Mesenchymal stem cell (in vitro differentiated cells and primary cell): ENCODE data around the gene FRRS1L.

ENCODE experiments used
- DNase-seq: peaks from one replicate; pipeline ENCODE4 v3.0.0-alpha.2; 2013
- H2AFZ ChIP-seq: one replicate; pipeline ENCODE4 v1.6.1; 2013; ENCODE audit warnings: low read depth, mild to moderate bottlenecking, control low read depth, inconsistent platforms, low read length, moderate library complexity
- H2AK5ac ChIP-seq: 2 replicates; pipeline ENCODE4 v1.6.1; 2013; ENCODE audit warnings: low read length, moderate library complexity, mild to moderate bottlenecking, inconsistent platforms; ENCODE audit not compliant: severe bottlenecking
- H2BK120ac ChIP-seq: one replicate; pipeline ENCODE4 v1.6.1; 2013; ENCODE audit warnings: low read depth, mild to moderate bottlenecking, inconsistent platforms, low read length, moderate library complexity
- H2BK12ac ChIP-seq, 2 experiments: one replicate each; pipeline ENCODE4 v1.6.1; 2013; ENCODE audit warnings: inconsistent platforms in 2 of 2, low read length in 2 of 2, mild to moderate bottlenecking in 2 of 2, moderate library complexity in 2 of 2, control low read depth in 1 of 2
- H2BK15ac ChIP-seq: one replicate; pipeline ENCODE4 v1.6.1; 2013; ENCODE audit warnings: mild to moderate bottlenecking, low read depth, inconsistent platforms; ENCODE audit not compliant: poor library complexity, severe bottlenecking
- H2BK5ac ChIP-seq: 2 replicates; pipeline ENCODE4 v1.6.1; 2013; ENCODE audit warnings: low read depth, mild to moderate bottlenecking, low read length, control low read depth, inconsistent platforms; ENCODE audit not compliant: poor library complexity, severe bottlenecking
- H3K14ac ChIP-seq, 2 experiments: one replicate each; pipeline ENCODE4 v1.6.1; 2013; ENCODE audit warnings: inconsistent platforms in 2 of 2, low read length in 2 of 2, control low read depth in 1 of 2, mild to moderate bottlenecking in 1 of 2, moderate library complexity in 1 of 2
- H3K18ac ChIP-seq, 2 experiments: one replicate each; pipeline ENCODE4 v1.6.1; 2013; ENCODE audit warnings: inconsistent platforms in 2 of 2, low read length in 2 of 2, control low read depth in 1 of 2, low read depth in 1 of 2, mild to moderate bottlenecking in 1 of 2
- H3K23ac ChIP-seq, 2 experiments: one replicate each; pipeline ENCODE4 v1.6.1; 2013; ENCODE audit warnings: inconsistent platforms in 2 of 2, low read length in 2 of 2, mild to moderate bottlenecking in 2 of 2, moderate library complexity in 2 of 2, control low read depth in 1 of 2
- H3K27ac ChIP-seq: 2 replicates; pipeline ENCODE4 v1.5.1; 2013; ENCODE audit warnings: mild to moderate bottlenecking, moderate library complexity, low read length, control low read depth, inconsistent platforms; ENCODE audit not compliant: poor library complexity, severe bottlenecking
- H3K27me3 ChIP-seq, 2 experiments: 2 replicates each; pipeline versions ENCODE4 v1.6.1 to v1.7.0; 2013; ENCODE audit warnings: low read length in 2 of 2, mild to moderate bottlenecking in 2 of 2, moderate library complexity in 2 of 2, control low read depth in 1 of 2, inconsistent platforms in 1 of 2; ENCODE audit not compliant: control insufficient read depth in 1 of 2, insufficient read depth in 1 of 2
- H3K36me3 ChIP-seq, 2 experiments: 2 replicates each; pipeline versions ENCODE4 v1.6.1 to v1.7.0; 2013; ENCODE audit warnings: low read length in 2 of 2, control low read depth in 1 of 2, inconsistent platforms in 1 of 2, low read depth in 1 of 2, mild to moderate bottlenecking in 1 of 2; ENCODE audit not compliant: insufficient read depth in 2 of 2, control insufficient read depth in 1 of 2
- H3K4ac ChIP-seq, 2 experiments: one replicate each; pipeline ENCODE4 v1.6.1; 2013; ENCODE audit warnings: inconsistent platforms in 2 of 2, low read length in 2 of 2, mild to moderate bottlenecking in 2 of 2, moderate library complexity in 2 of 2, control low read depth in 1 of 2, low read depth in 1 of 2
- H3K4me1 ChIP-seq: 2 replicates; pipeline ENCODE4 v1.6.1; 2013; ENCODE audit warnings: low read depth, low read length, control low read depth; ENCODE audit not compliant: control insufficient read depth, insufficient read depth
- H3K4me2 ChIP-seq: 2 replicates; pipeline ENCODE4 v1.6.1; 2013; ENCODE audit warnings: low read length, mild to moderate bottlenecking, inconsistent platforms; ENCODE audit not compliant: poor library complexity, severe bottlenecking
- H3K4me3 ChIP-seq, 2 experiments: 2 replicates each; pipeline versions ENCODE4 v1.5.1 to v1.7.0; 2013; ENCODE audit warnings: low read length in 2 of 2, mild to moderate bottlenecking in 2 of 2, control low read depth in 1 of 2, low read depth in 1 of 2; ENCODE audit not compliant: insufficient read depth in 1 of 2
- H3K79me1 ChIP-seq: replicated peaks from 2 replicates; pipeline ENCODE4 v1.6.1; 2013; ENCODE audit warnings: mild to moderate bottlenecking, control low read depth, low read length, inconsistent platforms; ENCODE audit not compliant: poor library complexity, severe bottlenecking
- H3K9ac ChIP-seq: 2 replicates; pipeline ENCODE4 v1.7.0; 2013; ENCODE audit warnings: mild to moderate bottlenecking, low read length, moderate library complexity
- H3K9me3 ChIP-seq: 2 replicates; pipeline ENCODE4 v1.7.0; 2013; ENCODE audit warnings: mild to moderate bottlenecking, low read length; ENCODE audit not compliant: control insufficient read depth
- H4K8ac ChIP-seq: one replicate; pipeline ENCODE4 v1.6.1; 2013; ENCODE audit warnings: inconsistent platforms, mild to moderate bottlenecking, low read length, moderate library complexity
- H4K91ac ChIP-seq: one replicate; pipeline ENCODE4 v1.6.1; 2013; ENCODE audit warnings: mild to moderate bottlenecking, low read length, inconsistent platforms
- whole genome bisulfite sequencing: methylation state at CpG from one replicate; pipeline ENCODE4 v1.1.7; 2013; ENCODE audit warnings: mixed read lengths; 5-methylcytosine and 5-hydroxymethylcytosine counted together

The FRRS1L gene

DNA sequence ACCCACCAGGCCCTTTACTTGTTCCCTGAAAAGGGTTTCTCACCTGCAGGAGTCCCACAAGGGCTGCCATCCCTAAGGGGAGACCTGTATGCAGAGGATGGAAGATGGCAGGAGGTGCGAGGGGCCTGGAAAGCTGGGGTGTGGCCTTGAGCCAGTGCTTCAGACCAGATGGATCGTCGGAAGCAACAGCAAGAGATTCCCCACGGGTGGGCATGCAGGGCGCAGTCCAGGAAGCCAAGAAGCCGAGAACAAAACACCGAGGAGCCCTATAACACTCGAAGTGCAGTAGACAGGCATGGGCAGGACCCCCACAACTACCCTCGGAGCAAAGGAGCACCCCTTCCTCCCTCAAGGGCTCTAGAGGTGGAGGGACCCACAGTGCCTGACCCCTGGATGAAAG is 24.7 kb upstream of the FRRS1L start:
- Histone ChIP-seq H4K8ac (no peak overlapping the region), H3K23ac (no peak overlapping the region), H3K36me3 (no peaks in the 10 kb centered on the region), H3K79me1 (no peaks in the 10 kb centered on the region), H2BK120ac (no peak overlapping the region), H3K9me3 (no peaks in the 10 kb centered on the region), H2BK12ac (no peak overlapping the region), H2BK15ac (no peak overlapping the region), H2AFZ (no peak overlapping the region), H3K27ac (no peak overlapping the region), H3K4me2 (no peak overlapping the region), H4K91ac (no peak overlapping the region), H3K4ac (no peak overlapping the region), H3K4me1 (no peaks in the 10 kb centered on the region), H3K18ac (no peak overlapping the region), H3K14ac (no peak overlapping the region), H2AK5ac (no peak overlapping the region), H2BK5ac (no peak overlapping the region), H3K9ac (no peak overlapping the region), H3K27me3 (peaks cover 5 to 38% of the 10 kb centered on the region in 2 experiments), H3K4me3 (no peak overlapping the region)
- DNase-seq: no peak
- WGBS: 88% methylated on average over 9 of the region's 9 CpGs

- Histone ChIP-seq H3K36me3 (no peaks in the 10 kb centered on the region), H3K79me1 (no peaks in the 10 kb centered on the region), H3K4ac (no peak overlapping the region), H3K9ac (no peak overlapping the region), H3K18ac (no peak overlapping the region), H3K27me3 (peaks cover 9 to 49% of the 10 kb centered on the region in 2 experiments), H2BK120ac (no peak overlapping the region), H3K4me3 (no peak overlapping the region), H4K8ac (no peak overlapping the region), H3K14ac (no peak overlapping the region), H2BK12ac (no peak overlapping the region), H3K27ac (no peak overlapping the region), H3K9me3 (no peaks in the 10 kb centered on the region), H2AFZ (no peak overlapping the region), H2BK5ac (no peak overlapping the region), H3K23ac (no peak overlapping the region), H3K4me1 (no peaks in the 10 kb centered on the region), H4K91ac (no peak overlapping the region), H2BK15ac (no peak overlapping the region), H2AK5ac (no peak overlapping the region), H3K4me2 (no peak overlapping the region)
- no peak for DNase-seq
- 41% methylated on average over 1 of the region's 1 CpG for WGBS
Measured at GRCh38 chr9:109190151-109190550, 23.1 kb upstream of the FRRS1L start.

DNA sequence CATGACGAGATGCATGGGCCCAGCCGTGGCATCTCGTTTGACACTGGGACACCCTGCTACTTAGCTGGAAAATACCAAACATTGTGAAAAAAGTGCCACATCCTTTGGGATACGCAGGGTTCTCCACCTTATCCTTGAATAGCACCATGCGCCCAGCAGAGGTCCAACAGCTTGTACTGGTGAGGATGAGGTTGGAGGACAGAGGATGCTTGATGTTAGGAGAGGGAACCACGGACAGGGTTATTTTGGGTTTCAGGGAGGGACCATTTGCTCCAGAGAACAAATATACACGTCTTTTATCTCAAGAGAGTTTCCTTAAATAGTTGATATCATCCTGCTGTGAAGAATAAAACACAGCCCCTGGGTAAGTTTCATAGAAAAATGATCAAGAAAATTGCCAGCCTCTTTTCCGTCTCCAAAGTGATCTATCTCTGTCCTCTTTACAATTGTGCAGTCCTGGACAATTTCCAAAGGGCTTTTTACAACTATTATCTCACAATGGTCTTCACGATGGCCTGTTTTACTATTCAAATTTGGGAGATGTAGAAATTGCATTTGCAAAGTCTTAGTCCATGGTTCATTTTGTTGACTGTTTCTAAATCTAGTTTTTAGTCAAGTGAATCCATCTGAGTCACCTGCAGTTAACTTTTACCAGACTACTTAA is 19.9 kb upstream of the FRRS1L start:
- Histone ChIP-seq H2BK5ac (no peak overlapping the region), H3K4me1 (no peaks in the 10 kb centered on the region), H3K4ac (no peak overlapping the region), H3K9me3 (no peaks in the 10 kb centered on the region), H3K27ac (no peak overlapping the region), H3K9ac (no peak overlapping the region), H3K79me1 (no peaks in the 10 kb centered on the region), H3K4me2 (no peak overlapping the region), H2BK120ac (no peak overlapping the region), H2AFZ (no peak overlapping the region), H3K23ac (no peak overlapping the region), H3K4me3 (no peak overlapping the region), H2AK5ac (no peak overlapping the region), H3K14ac (no peak overlapping the region), H3K18ac (no peak overlapping the region), H3K27me3 (peaks cover 8 to 42% of the 10 kb centered on the region in 2 experiments), H4K91ac (no peak overlapping the region), H2BK15ac (no peak overlapping the region), H3K36me3 (no peaks in the 10 kb centered on the region), H4K8ac (no peak overlapping the region), H2BK12ac (no peak overlapping the region)
- no peak for DNase-seq
- WGBS: 77% methylated on average over 6 of the region's 9 CpGs

DNA sequence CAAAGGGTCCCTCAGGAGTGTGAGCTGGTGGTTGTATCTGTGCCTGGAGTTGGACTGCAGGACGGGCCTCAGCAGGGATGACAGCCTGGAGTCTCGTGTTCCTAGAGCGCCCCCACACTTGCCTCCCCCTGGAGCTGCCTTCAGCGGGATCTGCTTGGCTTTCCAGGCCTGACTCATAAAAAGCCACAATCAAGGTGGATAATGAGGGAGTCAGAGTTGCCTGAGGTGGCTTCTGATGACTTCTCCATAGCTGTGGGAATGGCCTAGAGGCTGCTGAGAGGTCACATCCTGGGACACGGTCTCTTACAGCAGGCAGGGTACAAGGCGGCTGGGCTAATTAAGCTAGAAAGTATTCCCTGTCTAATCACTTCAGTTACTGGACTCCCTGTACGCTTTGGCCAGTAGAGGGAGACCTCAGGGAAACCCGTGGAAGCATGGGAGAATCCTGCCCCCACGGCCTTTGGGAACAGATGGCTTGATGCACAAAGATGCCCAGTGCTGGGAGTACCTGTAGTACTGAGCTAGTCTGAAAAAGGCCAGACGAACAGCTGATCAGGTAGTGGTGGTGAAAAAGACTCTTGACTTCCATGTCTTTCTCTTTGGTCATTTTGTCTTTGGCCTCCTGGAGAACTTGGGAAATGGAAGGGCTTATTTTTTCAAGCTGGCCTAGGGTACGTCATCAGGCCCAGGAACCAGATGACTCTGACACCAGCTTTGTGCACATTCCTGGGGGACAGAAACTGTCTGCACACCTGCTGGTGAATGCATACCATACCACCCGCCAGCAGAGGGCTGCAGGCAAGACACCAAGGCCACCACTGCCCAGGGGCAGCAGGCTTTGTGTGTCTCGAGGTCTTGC is 16.1 kb upstream of the FRRS1L start:
- Histone ChIP-seq H3K27ac (no peak overlapping the region), H3K79me1 (no peaks in the 10 kb centered on the region), H2BK12ac (no peak overlapping the region), H3K36me3 (no peaks in the 10 kb centered on the region), H4K8ac (no peak overlapping the region), H3K14ac (no peak overlapping the region), H2BK120ac (no peak overlapping the region), H3K23ac (no peak overlapping the region), H3K27me3 (peaks cover 17 to 58% of the 10 kb centered on the region in 2 experiments), H3K4ac (no peak overlapping the region), H2BK5ac (no peak overlapping the region), H3K4me2 (no peak overlapping the region), H3K4me3 (no peak overlapping the region), H3K9ac (no peak overlapping the region), H2AFZ (no peak overlapping the region), H2BK15ac (no peak overlapping the region), H3K4me1 (no peaks in the 10 kb centered on the region), H2AK5ac (no peak overlapping the region), H3K18ac (no peak overlapping the region), H3K9me3 (no peaks in the 10 kb centered on the region), H4K91ac (no peak overlapping the region)
- WGBS: 70% methylated on average over 13 of the region's 13 CpGs
- DNase-seq: peak; percentile 29
